ENCODE measurements around the gene MXD3. TPM values are rescaled to one million over a fixed set of nuclear protein-coding genes. Genes with fewer than 3 reads are reported as not detected.
"Not testable (repeated sequence)": the region's sequence is repeated elsewhere in the genome, so short reads cannot be mapped to it uniquely, and the experiment has no call there.

Gene MXD3
- total RNA-seq, 1 donor from 2014 or later, result 20.9 TPM

- DNase-seq, result no peak
Measured at GRCh38 chr5:177319913-177320588, 8.4 kb upstream of the MXD3 start.

DNA sequence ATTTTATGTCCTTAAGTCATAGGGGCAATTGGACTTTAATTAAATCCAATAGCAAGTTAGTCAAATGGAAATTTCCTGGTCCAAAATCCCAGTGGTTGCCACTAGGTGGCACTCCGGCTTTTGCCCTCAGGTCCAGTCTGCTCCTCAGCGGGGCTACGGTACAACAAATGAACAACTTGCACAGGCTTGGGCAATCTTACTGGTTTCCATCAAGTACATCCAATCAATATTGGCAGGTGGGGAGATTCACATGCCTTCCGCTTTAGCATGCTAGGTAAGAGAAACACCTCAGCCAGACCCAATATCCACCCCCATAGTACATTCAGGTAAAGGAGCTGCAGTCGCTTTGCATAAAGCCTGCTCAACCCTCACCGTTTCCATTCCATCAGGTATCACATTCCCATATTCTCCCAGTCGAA, 6.3 kb upstream of the MXD3 start:
- DNase-seq, result peak; percentile 91

GRCh38 chr5:177316005-177316404, 4.3 kb upstream of the MXD3 start:
- DNase-seq, result no peak

- DNase-seq, result no peak
Measured at GRCh38 chr5:177315411-177315810, 3.7 kb upstream of the MXD3 start.

DNA sequence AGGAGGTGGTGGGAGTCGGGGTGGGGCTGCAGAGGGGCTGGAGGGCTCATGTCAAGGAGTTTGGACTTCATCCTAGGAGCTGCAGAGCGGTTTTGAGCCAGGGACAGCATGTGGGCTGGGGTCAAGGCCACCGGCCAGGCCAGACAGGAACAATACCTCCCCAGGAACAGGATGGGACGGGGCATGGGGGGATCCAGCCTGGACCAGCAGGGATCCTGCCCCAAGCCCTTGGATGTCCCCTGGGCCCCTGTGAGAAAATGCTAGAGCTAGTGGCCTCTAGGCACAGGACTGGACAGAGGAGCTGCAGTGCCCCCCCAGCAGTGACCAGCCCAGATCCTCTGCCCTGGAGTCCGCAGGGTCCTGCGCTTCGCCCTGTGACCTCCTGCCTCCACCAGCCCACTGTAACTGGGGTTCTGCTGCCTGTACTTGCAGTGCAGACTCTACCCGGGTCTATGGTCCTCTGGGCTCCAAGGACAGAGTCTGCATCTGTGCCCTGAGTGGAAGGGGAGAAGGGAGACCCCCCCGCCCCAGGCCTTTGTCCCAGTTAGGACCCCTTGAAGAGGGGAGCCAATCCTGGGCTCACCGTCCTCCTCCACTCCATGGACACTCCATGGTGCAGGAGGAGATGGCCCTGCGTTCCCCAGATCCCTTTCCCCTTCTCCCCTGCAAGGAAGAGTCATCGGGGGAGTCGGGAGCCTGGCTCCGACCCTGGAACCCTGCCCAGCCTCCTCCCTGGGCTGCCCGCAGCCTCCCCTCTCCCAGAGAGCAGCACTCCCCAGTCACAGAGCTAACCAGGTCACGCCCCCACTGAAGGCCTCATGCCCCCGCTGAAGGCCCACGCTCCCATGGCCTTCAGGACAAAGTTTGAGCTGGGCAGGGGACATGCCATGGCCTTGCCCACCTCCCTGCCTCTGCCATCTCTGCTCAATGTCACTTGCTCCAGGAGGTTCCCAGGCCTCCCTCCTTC, 3.0 kb upstream of the MXD3 start:
- DNase-seq, result no peak

- DNase-seq, result no peak
Measured at GRCh38 chr5:177313561-177314259, 2.0 kb upstream of the MXD3 start.

DNA sequence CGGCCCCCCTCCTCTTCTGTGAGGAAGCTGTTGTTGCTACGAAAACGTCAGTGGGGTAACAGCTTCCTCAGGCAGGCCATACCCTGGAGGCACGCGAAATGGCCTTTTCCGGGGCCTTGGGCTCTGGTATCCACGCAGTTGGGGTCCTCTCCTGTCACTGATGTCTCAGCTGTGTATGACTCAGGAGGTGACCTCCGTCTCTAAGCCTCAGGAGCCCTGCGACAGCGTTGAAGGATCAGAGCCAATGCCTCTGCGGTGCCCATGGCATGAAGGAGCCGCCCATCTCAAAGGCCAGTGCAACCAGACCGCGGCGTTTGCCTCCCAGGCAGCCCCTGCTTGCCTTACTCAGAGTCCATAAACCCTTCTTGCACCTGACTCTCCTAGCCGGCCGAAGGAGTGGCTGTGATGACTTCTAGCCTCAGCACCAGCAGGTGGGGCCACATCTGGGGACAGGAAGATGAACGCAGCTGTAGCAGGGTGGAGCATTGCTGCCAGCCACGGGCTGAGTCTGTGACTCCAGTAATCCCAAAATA, 1.0 kb upstream of the MXD3 start:
- peak; percentile 13 for DNase-seq

DNA sequence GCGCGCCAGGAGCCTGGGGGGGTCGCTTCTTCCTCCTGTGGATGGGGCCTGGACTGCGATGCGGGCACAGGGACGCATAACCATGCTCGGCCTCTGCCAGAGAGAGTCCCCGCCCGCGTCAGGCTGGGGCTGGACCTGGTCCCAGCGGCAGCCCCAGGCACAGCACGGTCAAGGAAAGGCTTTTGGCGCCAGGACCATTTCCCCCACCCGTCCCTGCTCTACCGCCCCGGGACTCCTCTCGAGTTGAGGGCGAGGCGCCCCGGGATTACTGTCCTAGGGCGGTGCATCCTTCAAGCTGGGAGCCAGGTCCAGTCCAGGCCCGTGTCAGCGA, 341 bp downstream of the MXD3 start:
- DNase-seq, result peak; percentile 26

DNA sequence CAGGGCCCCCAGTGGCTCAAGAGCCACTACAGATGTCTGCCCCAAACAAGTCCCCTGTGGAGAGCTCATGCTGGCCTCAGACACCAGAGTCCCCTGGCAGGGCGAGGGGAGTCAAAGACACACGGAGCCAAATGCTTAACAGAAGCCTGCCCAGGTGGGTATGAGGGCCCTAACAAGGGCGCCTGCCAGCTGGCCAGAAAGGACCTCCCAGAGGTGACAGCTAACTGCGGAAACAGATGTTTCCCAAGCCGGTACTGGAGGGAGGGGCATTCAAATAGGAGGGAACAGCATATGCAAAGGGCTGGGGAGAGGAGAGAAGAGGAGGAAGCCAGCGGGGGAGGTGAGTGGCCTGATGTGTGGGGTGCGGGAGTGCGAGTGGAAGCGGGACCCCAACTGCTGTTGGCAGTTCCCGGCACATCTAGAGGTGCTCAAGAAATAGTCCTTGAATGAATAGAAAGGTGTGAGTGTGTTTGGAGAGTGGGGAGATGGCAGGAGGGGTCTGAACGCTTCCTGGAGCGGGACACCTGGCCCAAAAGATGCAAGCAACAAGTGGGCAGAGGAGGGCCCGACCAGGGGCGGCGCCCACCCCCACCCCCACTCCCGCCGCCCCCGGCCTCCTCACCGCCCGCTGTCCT, 824 bp downstream of the MXD3 start:
- peak; percentile 85 for DNase-seq

DNA sequence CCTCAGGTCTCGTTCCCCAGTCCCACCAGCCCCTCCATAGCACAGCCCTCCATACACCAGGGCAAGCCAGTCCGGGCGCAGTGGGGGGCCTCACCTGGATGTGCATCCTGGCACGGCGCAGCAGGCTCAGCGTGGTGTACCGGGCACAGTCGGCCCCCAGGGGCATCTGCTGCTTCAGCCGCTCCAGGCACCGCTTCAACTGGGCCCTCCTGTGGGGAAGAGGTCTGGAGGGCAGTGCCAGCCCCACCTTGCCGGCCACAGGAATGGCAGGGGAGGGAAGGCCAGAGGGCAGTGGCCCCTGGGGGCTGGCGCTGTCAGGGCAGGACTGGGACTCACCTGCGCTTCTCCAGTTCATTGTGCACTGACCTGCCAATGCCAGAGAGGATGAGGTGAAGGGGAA, 1.4 kb downstream of the MXD3 start:
- DNase-seq, result no peak

DNA sequence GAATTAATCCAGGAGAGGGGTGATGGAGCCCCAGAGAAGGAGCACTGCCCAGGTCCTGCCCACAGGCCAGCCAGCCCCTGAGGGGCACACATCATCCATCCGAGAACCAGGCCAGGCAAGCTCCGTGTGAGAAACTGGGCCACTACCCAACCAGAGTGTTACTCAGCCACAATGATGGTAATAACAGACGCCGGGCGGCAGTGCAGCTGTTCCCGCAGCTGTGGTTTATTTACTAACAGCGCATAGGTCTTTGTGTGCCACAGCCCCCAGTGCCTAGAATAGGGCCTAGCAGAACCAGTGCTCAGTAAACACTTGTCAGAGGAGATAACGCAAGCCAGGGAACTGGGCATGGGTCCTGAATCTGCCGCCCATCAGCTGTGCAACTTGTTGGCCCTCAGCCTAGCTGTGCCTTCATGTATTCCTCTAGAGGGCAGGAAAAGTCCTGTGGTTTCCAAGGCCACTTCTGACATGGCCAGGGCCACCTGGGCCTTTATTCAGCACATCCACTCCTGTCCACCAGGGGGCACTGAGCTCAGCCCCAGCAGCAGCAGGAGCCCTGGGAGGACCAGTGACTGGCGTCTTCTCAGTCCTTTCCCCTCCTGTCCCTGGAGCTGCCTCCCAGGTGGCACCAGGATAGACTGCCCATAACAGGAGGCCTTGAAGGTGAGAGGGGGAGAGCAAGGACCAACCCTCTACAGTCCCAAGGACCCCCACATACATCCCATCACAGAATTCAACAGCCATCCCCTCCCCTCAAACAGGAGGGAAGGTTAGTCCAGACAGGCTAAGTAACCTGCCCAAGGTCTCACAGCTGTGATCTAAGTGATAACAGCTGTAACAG, 2.1 kb downstream of the MXD3 start:
- peak; percentile 87 for DNase-seq

- no peak for DNase-seq
Measured at GRCh38 chr5:177308740-177309139, 3.0 kb downstream of the MXD3 start.

GRCh38 chr5:177307544-177308363, 3.9 kb downstream of the MXD3 start:
- DNase-seq, result no peak

GRCh38 chr5:177306674-177307543, 4.8 kb downstream of the MXD3 start:
- DNase-seq, result peak; percentile 31

DNA sequence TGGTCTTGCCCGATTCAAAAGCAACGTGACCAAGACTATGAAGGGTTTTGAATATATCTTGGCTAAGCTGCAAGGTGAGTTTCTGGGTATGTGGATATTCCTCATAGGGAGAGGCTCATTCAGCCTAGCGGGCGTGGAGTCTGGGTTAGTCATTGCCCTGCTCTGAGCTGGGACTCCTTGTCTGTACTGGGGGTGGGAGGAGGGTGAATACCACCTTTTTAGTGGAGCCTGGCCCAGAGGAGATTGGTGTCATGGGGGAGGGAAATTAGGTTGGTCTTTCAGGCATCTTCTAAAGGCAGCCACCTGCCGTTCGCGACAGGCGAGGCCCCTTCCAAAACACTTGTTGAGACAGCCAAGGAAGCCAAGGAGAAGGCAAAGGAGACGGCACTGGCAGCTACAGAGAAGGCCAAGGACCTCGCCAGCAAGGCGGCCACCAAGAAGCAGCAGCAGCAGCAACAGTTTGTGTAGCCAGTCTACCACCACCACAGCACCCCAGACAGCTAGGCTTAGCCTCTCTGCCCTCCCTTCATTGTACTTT, 5.5 kb downstream of the MXD3 start:
- not testable (repeated sequence) for DNase-seq

DNA sequence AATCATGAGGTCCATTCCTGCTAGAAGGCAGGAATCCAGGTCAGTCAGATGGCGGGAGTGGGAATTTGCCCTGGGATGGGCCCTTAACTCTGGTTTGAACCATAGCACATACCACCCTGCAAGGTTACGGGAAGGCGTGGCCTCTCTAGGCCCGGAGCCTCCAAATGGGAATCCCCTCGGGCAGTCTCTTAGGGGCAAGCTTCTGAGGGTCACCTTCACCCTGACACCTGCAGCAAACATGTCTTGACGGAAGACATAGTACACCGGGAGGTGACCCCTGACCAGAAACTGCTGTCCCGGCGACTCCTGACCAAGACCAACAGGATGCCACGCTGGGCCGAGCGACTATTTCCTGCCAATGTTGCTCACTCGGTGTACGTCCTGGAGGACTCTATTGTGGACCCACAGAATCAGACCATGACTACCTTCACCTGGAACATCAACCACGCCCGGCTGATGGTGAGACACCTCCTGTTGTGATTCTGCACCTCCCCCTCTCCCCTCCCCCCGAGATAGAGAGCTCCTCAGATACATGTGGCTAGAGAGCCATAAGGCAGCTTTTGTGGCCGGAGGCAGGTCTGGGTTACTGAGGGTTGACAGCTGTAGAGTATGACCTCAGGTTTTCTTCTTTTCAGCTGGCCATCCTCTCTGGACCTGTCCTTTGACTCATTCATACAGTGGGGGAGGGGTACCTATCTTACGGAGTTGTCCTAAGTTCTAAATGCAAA, 7.1 kb downstream of the MXD3 start:
- DNase-seq, result peak; percentile 47

GRCh38 chr5:177303925-177304391, 7.7 kb downstream of the MXD3 start:
- peak; percentile 33 for DNase-seq

- DNase-seq, result peak; percentile 92
Measured at GRCh38 chr5:177303121-177303924, 8.4 kb downstream of the MXD3 start, which contains the start of the genes PRELID1 and RAB24. TSS of gene PRELID1 (plus strand) at chr5:177303799. CDS start at chr5:177303986, 187 bp downstream. TSS of gene RAB24 (minus strand) at chr5:177303719. CDS start at chr5:177303288, 431 bp downstream.

All from dermis blood vessel endothelial cell (primary cell).